Measurements from ENCODE around the gene TFG.

Gene TFG

DNA sequence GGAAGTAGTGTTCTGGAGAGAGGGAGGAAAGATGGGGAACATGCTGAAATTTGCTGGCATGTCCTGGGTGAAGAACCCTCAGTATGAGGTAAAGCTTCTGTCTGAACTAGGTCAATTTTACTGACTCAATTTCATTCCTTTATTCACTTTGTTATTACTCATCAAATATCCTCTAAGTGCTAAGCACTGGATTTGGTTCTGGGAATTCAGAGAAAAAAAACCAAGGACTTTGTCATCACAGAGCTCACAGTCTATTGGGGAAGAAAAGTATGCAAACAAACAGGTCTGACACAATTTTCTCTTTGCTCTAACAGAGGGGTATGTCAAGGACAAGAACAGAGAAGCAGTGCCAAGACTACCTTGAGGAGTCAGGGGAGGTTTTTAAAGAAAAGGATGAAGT is 68.0 kb downstream of the TFG start:
- no peaks in the 10 kb centered on the region for H3K9me3 ChIP-seq (replicated peaks in 1 of 2; ENCODE audit: control insufficient read depth in 2 of 2, insufficient read depth in 1 of 2, low read depth in 1 of 2, low read length in 2 of 2)
- H3K9ac ChIP-seq (ENCODE audit: low read depth, low read length, poor library complexity): no peak overlapping the region
- no peak overlapping the region for H2AFZ ChIP-seq (ENCODE audit: low read length)
- no peak overlapping the region for H2BK5ac ChIP-seq (ENCODE audit: low read length)
- no peak overlapping the region for H3K23ac ChIP-seq (ENCODE audit: low read depth, low read length, poor library complexity)
- no peak overlapping the region for H2BK15ac ChIP-seq (ENCODE audit: low read length)
- no peak overlapping the region for H4K8ac ChIP-seq (ENCODE audit: low read depth, low read length)
- no peak overlapping the region for H3K27ac ChIP-seq (replicated peaks; ENCODE audit: low read length)
- H3K79me1 ChIP-seq (ENCODE audit: low read depth, low read length): no peaks in the 10 kb centered on the region
- peaks cover 0 to 2% of the 10 kb centered on the region in 2 donors for H3K4me1 ChIP-seq (ENCODE audit: control insufficient read depth in 2 of 2, insufficient read depth in 1 of 2, low read depth in 1 of 2, low read length in 2 of 2)
- no peak overlapping the region for H3K14ac ChIP-seq (ENCODE audit: low read length)
- DNase-seq (ENCODE audit: low spot score): no peak
- no peak overlapping the region for H2AK5ac ChIP-seq (ENCODE audit: low read depth, low read length)
- peaks cover 0 to 2% (median 0%) of the 10 kb centered on the region in 3 experiments for H3K27me3 ChIP-seq (ENCODE audit: control insufficient read depth in 3 of 3, insufficient read depth in 3 of 3, low read depth in 1 of 3, low read length in 3 of 3)
- H2BK12ac ChIP-seq (ENCODE audit: low read length): no peak overlapping the region
- H3K4ac ChIP-seq (ENCODE audit: low read length): no peak overlapping the region
- no peak overlapping the region for H3K4me3 ChIP-seq (ENCODE audit: low read length in 2 of 2)
- no peak overlapping the region for H3K18ac ChIP-seq (ENCODE audit: low read length)
- H4K91ac ChIP-seq (ENCODE audit: low read depth, low read length, poor library complexity): no peak overlapping the region
- no peak overlapping the region for H2BK120ac ChIP-seq (ENCODE audit: low read depth, low read length)
- no peaks in the 10 kb centered on the region for H3K36me3 ChIP-seq (replicated peaks in 1 of 2; ENCODE audit: control insufficient read depth in 2 of 2, insufficient read depth in 2 of 2, low read length in 2 of 2)
- H3K4me2 ChIP-seq (ENCODE audit: insufficient read depth, low read length, poor library complexity, severe bottlenecking): no peak overlapping the region

DNA sequence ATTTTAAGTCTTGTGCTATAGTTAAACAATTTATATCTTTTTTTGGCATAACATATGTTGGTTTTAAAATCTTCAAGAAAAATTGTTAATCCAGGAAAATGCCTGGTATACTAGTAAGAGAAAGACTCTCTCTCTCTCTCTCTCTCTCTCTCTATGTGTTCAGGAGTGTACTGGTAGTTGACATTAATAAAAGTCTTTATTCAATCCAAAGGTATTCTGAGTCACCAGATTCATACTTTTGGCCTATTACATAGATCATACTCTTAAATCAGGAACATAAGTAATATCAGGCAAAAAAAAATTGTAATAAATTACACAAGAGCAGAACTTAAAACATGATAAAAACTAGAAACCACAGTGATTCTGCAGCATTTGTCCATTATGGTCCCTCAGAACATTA is 70.2 kb downstream of the TFG start:
- Histone ChIP-seq H2BK120ac (ENCODE audit: low read depth, low read length) (no peak overlapping the region), H3K23ac (ENCODE audit: low read depth, low read length, poor library complexity) (no peak overlapping the region), H2AFZ (ENCODE audit: low read length) (no peak overlapping the region), H3K18ac (ENCODE audit: low read length) (no peak overlapping the region), H3K27me3 (ENCODE audit: control insufficient read depth in 3 of 3, insufficient read depth in 3 of 3, low read depth in 1 of 3, low read length in 3 of 3) (peaks cover 0 to 5% (median 0%) of the 10 kb centered on the region in 3 experiments), H3K79me1 (ENCODE audit: low read depth, low read length) (no peaks in the 10 kb centered on the region), H2AK5ac (ENCODE audit: low read depth, low read length) (no peak overlapping the region), H2BK12ac (ENCODE audit: low read length) (no peak overlapping the region), H3K36me3 (replicated peaks in 1 of 2; ENCODE audit: control insufficient read depth in 2 of 2, insufficient read depth in 2 of 2, low read length in 2 of 2) (no peaks in the 10 kb centered on the region), H3K9ac (ENCODE audit: low read depth, low read length, poor library complexity) (no peak overlapping the region), H4K8ac (ENCODE audit: low read depth, low read length) (no peak overlapping the region), H2BK5ac (ENCODE audit: low read length) (no peak overlapping the region), H3K4ac (ENCODE audit: low read length) (no peak overlapping the region), H3K4me3 (ENCODE audit: low read length in 2 of 2) (no peak overlapping the region), H3K14ac (ENCODE audit: low read length) (no peak overlapping the region), H3K27ac (replicated peaks; ENCODE audit: low read length) (no peak overlapping the region), H2BK15ac (ENCODE audit: low read length) (no peak overlapping the region), H3K4me2 (ENCODE audit: insufficient read depth, low read length, poor library complexity, severe bottlenecking) (no peak overlapping the region), H3K4me1 (ENCODE audit: control insufficient read depth in 2 of 2, insufficient read depth in 1 of 2, low read depth in 1 of 2, low read length in 2 of 2) (peaks cover 0 to 3% of the 10 kb centered on the region in 2 donors), H4K91ac (ENCODE audit: low read depth, low read length, poor library complexity) (no peak overlapping the region), H3K9me3 (replicated peaks in 1 of 2; ENCODE audit: control insufficient read depth in 2 of 2, insufficient read depth in 1 of 2, low read depth in 1 of 2, low read length in 2 of 2) (no peaks in the 10 kb centered on the region)
- DNase-seq (ENCODE audit: low spot score): no peak

DNA sequence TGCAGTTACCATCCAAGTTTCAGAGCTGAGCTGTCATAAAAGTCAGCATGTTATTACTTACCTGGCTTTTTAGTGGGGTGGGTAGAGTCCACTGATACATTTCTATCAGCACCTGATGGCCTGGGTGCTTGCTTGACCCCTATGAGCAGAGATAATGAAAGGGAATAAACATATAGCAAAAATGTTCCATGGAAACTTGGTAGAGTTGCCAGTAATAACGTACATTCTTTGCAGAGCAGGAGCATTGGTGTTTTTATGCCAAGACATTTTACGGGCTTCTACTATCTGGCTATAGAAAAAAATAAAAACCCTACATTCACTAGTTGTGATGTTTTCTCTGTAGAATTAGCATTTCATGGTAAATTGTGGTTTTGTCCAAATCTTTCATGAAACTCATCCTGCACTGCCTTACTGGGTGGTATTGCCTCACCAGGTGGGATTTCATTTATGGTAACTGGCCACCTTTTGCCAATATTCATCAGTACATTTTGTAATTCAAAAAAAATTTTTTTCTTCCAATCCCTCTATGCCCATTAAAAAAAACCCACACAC is 70.9 kb downstream of the TFG start:
- Histone ChIP-seq H3K36me3 (replicated peaks in 1 of 2; ENCODE audit: control insufficient read depth in 2 of 2, insufficient read depth in 2 of 2, low read length in 2 of 2) (no peaks in the 10 kb centered on the region), H2BK120ac (ENCODE audit: low read depth, low read length) (no peak overlapping the region), H3K4me1 (ENCODE audit: control insufficient read depth in 2 of 2, insufficient read depth in 1 of 2, low read depth in 1 of 2, low read length in 2 of 2) (peaks cover 0 to 3% of the 10 kb centered on the region in 2 donors), H3K4me2 (ENCODE audit: insufficient read depth, low read length, poor library complexity, severe bottlenecking) (no peak overlapping the region), H3K27me3 (ENCODE audit: control insufficient read depth in 3 of 3, insufficient read depth in 3 of 3, low read depth in 1 of 3, low read length in 3 of 3) (peaks cover 0 to 5% (median 0%) of the 10 kb centered on the region in 3 experiments), H2BK15ac (ENCODE audit: low read length) (no peak overlapping the region), H2BK5ac (ENCODE audit: low read length) (no peak overlapping the region), H2BK12ac (ENCODE audit: low read length) (no peak overlapping the region), H3K4me3 (ENCODE audit: low read length in 2 of 2) (no peak overlapping the region), H3K23ac (ENCODE audit: low read depth, low read length, poor library complexity) (no peak overlapping the region), H3K9ac (ENCODE audit: low read depth, low read length, poor library complexity) (no peak overlapping the region), H4K8ac (ENCODE audit: low read depth, low read length) (no peak overlapping the region), H3K14ac (ENCODE audit: low read length) (no peak overlapping the region), H2AK5ac (ENCODE audit: low read depth, low read length) (no peak overlapping the region), H3K79me1 (ENCODE audit: low read depth, low read length) (no peaks in the 10 kb centered on the region), H3K27ac (replicated peaks; ENCODE audit: low read length) (no peak overlapping the region), H3K4ac (ENCODE audit: low read length) (no peak overlapping the region), H2AFZ (ENCODE audit: low read length) (no peak overlapping the region), H3K18ac (ENCODE audit: low read length) (no peak overlapping the region), H3K9me3 (replicated peaks in 1 of 2; ENCODE audit: control insufficient read depth in 2 of 2, insufficient read depth in 1 of 2, low read depth in 1 of 2, low read length in 2 of 2) (no peaks in the 10 kb centered on the region), H4K91ac (ENCODE audit: low read depth, low read length, poor library complexity) (no peak overlapping the region)
- no CpG with 5 or more reads among the region's 2 CpGs for WGBS, 2 donors (ENCODE audit: extremely low coverage in 2 of 2, insufficient read length in 2 of 2, insufficient replicate concordance in 1 of 2)
- DNase-seq (ENCODE audit: low spot score): no peak

DNA sequence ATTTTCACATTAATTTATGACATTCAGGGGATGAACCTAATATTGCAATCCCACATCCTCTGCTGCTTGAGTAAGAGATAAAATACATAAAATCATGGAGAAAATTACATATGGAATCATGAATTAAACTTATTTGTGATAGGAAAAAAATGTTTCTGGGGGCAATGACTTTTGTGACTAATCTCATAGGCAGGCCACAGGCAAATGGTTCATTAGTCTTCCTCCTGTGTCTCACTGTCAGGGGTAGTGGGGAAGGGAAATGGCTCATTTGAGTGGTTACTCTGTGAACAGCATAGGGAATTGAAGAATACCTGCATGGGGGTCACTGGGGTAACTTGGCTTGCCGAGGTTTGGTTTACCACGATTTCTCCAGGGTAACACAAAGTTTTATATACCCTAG is 72.0 kb downstream of the TFG start:
- no peak overlapping the region for H2BK5ac ChIP-seq (ENCODE audit: low read length)
- no peak overlapping the region for H3K23ac ChIP-seq (ENCODE audit: low read depth, low read length, poor library complexity)
- H3K9me3 ChIP-seq (replicated peaks in 1 of 2; ENCODE audit: control insufficient read depth in 2 of 2, insufficient read depth in 1 of 2, low read depth in 1 of 2, low read length in 2 of 2): peaks cover 0 to 3% of the 10 kb centered on the region in 2 donors
- no peak overlapping the region for H3K4ac ChIP-seq (ENCODE audit: low read length)
- no peak overlapping the region for H3K14ac ChIP-seq (ENCODE audit: low read length)
- H3K36me3 ChIP-seq (replicated peaks in 1 of 2; ENCODE audit: control insufficient read depth in 2 of 2, insufficient read depth in 2 of 2, low read length in 2 of 2): no peaks in the 10 kb centered on the region
- H2BK120ac ChIP-seq (ENCODE audit: low read depth, low read length): no peak overlapping the region
- H4K8ac ChIP-seq (ENCODE audit: low read depth, low read length): no peak overlapping the region
- no peak for DNase-seq (ENCODE audit: low spot score)
- H3K27me3 ChIP-seq (ENCODE audit: control insufficient read depth in 3 of 3, insufficient read depth in 3 of 3, low read depth in 1 of 3, low read length in 3 of 3): peaks cover 0 to 5% (median 0%) of the 10 kb centered on the region in 3 experiments
- WGBS, 2 donors (ENCODE audit: extremely low coverage in 2 of 2, insufficient read length in 2 of 2, insufficient replicate concordance in 1 of 2): no CpG with 5 or more reads among the region's 2 CpGs
- no peak overlapping the region for H3K4me2 ChIP-seq (ENCODE audit: insufficient read depth, low read length, poor library complexity, severe bottlenecking)
- H2BK15ac ChIP-seq (ENCODE audit: low read length): no peak overlapping the region
- H4K91ac ChIP-seq (ENCODE audit: low read depth, low read length, poor library complexity): no peak overlapping the region
- H3K18ac ChIP-seq (ENCODE audit: low read length): no peak overlapping the region
- H2BK12ac ChIP-seq (ENCODE audit: low read length): no peak overlapping the region
- no peaks in the 10 kb centered on the region for H3K79me1 ChIP-seq (ENCODE audit: low read depth, low read length)
- H3K4me3 ChIP-seq (ENCODE audit: low read length in 2 of 2): no peak overlapping the region
- no peak overlapping the region for H3K27ac ChIP-seq (replicated peaks; ENCODE audit: low read length)
- H2AK5ac ChIP-seq (ENCODE audit: low read depth, low read length): no peak overlapping the region
- H2AFZ ChIP-seq (ENCODE audit: low read length): no peak overlapping the region
- H3K9ac ChIP-seq (ENCODE audit: low read depth, low read length, poor library complexity): no peak overlapping the region
- H3K4me1 ChIP-seq (ENCODE audit: control insufficient read depth in 2 of 2, insufficient read depth in 1 of 2, low read depth in 1 of 2, low read length in 2 of 2): peaks cover 0 to 3% of the 10 kb centered on the region in 2 donors

All from neuronal stem cell (in vitro differentiated cells).